Measurements from ENCODE around the gene TMTC2.

Gene TMTC2

DNA sequence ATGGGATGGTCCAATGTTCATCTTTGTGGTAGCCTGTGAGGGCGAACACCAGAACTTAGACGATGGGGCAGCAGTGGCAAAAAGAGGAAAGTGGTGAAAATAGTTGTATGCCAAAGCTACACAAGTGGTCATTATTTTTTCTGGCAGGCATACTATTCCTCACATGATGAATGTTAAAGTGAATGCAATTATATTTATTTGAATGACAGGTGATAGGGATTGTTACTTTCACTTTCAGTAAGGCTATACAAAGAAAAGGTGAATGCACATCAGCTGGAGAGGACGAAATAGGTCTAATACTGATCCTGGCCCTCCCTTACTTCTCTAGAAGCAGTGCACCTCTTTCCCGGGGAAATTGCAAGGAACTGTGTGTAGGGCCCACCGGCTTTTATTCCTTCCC, 470.1 kb downstream of the TMTC2 start:
- DNase-seq, result no peak

DNA sequence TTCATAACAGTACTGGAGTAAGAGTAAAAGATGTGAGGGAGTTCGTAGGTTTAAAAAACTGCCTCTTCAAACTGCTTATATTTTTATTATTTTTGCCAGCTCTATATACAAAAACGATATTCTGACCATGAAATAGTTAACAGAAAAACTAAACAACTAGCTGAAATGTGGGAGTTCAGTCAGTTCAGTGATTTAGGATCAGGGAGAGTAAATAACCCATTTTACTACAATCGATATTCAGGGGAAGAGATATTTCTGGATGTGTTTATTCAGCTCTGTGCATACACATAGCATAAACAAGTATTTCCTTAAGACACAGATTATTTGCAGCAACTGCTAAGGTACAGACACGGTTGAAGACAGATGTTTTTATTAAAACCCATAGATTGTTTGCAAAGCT, 470.9 kb downstream of the TMTC2 start:
- DNase-seq, result no peak

- no peak for DNase-seq
These were observed 472.0 kb downstream of the TMTC2 start for GRCh38 chr12:83158613-83159207.

GRCh38 chr12:83161456-83161855, 474.8 kb downstream of the TMTC2 start:
- DNase-seq, result no peak

- DNase-seq, result no peak
These were observed 482.0 kb downstream of the TMTC2 start for GRCh38 chr12:83168751-83169150.

DNA sequence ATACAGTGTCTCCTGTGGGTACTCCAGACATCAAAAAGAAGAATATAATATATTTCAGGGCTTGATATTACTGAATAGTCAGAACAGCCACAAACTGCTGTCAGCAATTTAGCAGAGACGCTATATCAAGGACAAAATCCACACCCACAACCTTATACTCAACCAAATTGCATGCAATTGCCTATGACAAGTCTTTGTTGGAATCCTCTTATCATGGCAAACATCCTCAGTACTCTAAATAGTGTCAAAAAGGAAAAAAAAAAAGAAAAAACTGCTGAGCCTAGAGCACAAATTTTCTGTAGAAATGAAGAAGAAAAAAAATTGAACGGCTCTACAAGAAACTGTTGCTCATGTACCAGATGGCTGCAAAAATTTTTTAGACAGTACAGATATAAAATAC, 485.7 kb downstream of the TMTC2 start:
- DNase-seq, result no peak

DNA sequence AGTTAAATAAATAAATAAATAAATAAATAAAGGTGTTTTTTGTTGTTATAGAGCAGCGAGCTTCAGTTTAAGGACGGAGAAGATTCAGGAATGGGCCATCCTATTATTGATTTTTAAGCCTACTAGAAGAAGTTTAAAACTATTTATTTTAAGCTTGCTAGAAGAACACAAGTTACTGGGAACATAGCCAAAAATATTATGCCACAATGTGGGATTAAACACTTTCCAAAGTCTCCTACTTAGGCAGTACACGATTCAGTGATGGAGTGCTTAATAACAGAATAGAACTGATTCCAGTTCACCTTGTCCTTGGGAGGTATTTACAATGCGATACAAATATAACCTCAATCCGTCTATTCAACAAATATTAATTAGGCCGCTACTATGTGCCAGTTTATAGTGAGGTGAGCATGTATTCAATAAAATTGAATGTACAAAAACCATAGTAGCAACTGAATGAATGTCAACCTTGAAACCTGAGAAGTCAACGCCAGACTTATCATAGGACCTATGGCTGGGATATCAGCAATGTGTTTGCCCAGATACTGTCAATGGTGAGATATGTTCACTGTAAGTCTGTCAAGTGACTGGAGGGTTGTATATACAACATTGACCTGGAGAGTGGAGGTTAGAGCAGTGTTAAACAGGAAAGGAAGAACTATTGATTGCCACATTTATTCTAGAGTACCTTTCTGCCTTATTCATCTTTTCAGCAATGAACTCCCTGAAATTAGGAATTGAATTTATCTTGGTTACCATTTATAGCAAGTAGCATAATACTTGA, 486.4 kb downstream of the TMTC2 start:
- DNase-seq, result no peak

- no peak for DNase-seq
These were observed 493.3 kb downstream of the TMTC2 start for GRCh38 chr12:83179999-83180398.

- DNase-seq, result no peak
These were observed 494.4 kb downstream of the TMTC2 start for GRCh38 chr12:83181074-83181473.

GRCh38 chr12:83183132-83183531, 496.4 kb downstream of the TMTC2 start:
- DNase-seq, result no peak
